ENCODE data around the gene POU3F2. TPM values are rescaled to one million over a fixed set of nuclear protein-coding genes. Genes with fewer than 3 reads are reported as not detected.

The POU3F2 gene
- total RNA-seq (not detected), polyA plus RNA-seq (not detected)

GRCh38 chr6:98834060-98835031 is at the start of gene POU3F2:
POU3F2 (plus strand) TSS chr6:98834574; CDS start chr6:98834874, 300 bp downstream.
- TF ChIP-seq EP300 (IDR thresholded peaks at IDR 0.05), result no peak
- TF ChIP-seq POLR2AphosphoS5 (IDR thresholded peaks at IDR 0.05), result no peak
- no peak for TF ChIP-seq POLR2A (IDR thresholded peaks at IDR 0.05)
- no peak for TF ChIP-seq CTCF (IDR thresholded peaks at IDR 0.05)
- Histone ChIP-seq H3K4me3 (peak within 1 kb of the TSS; percentile 29 to 57 (median 50)), H3K36me3 (no peaks in the 10 kb centered on the region), H3K27ac (peak within 1 kb of the TSS in 1 of 4 donors; percentile 4), H3K9me3 (no peaks in the 10 kb centered on the region), H3K27me3 (peaks cover 64 to 100% (median 76%) of the 10 kb centered on the region in 3 donors), H3K4me1 (peaks cover 0 to 55% (median 50%) of the 10 kb centered on the region in 4 donors)
- DNase-seq, result peak; percentile 77
- intact Hi-C loops (cut with DNase I), result loop anchor here (10.0 kb wide), 3 partner anchors 110 to 760 kb away; partner anchors contain the start of gene FBXL4
- 1% methylated on average over 83 of the region's 83 CpGs for WGBS, 2 donors

- 62 to 81% methylated on average over 8 of the region's 8 CpGs for WGBS, 2 donors
- Histone ChIP-seq H3K36me3 (no peaks in the 10 kb centered on the region), H3K4me3 (no peak overlapping the region), H3K4me1 (no peaks in the 10 kb centered on the region), H3K9me3 (no peaks in the 10 kb centered on the region), H3K27ac (no peak overlapping the region), H3K27me3 (peaks cover 0 to 26% (median 0%) of the 10 kb centered on the region in 3 donors)
- TF ChIP-seq EP300 (IDR thresholded peaks at IDR 0.05) (no peak), CTCF (IDR thresholded peaks at IDR 0.05) (no peak), POLR2A (IDR thresholded peaks at IDR 0.05) (no peak), POLR2AphosphoS5 (IDR thresholded peaks at IDR 0.05) (no peak)
- DNase-seq, result no peak
- intact Hi-C loops (cut with DNase I), result no loop called here
Observed at GRCh38 chr6:98787435-98787834, 46.9 kb upstream of the POU3F2 start.

GRCh38 chr6:98787961-98788360 is 46.4 kb upstream of the POU3F2 start:
- Histone ChIP-seq H3K4me1 (no peaks in the 10 kb centered on the region), H3K27me3 (peaks cover 0 to 26% (median 0%) of the 10 kb centered on the region in 3 donors), H3K4me3 (no peak overlapping the region), H3K27ac (no peak overlapping the region), H3K9me3 (no peaks in the 10 kb centered on the region), H3K36me3 (no peaks in the 10 kb centered on the region)
- TF ChIP-seq CTCF (IDR thresholded peaks at IDR 0.05) (no peak), EP300 (IDR thresholded peaks at IDR 0.05) (no peak), POLR2A (IDR thresholded peaks at IDR 0.05) (no peak)
- 53 to 63% methylated on average over 15 of the region's 15 CpGs for WGBS, 2 donors
- no peak for DNase-seq
- intact Hi-C loops (cut with DNase I), result no loop called here

- Histone ChIP-seq H3K4me3 (no peak overlapping the region), H3K27ac (no peak overlapping the region), H3K27me3 (no peaks in the 10 kb centered on the region), H3K4me1 (no peaks in the 10 kb centered on the region), H3K9me3 (no peaks in the 10 kb centered on the region), H3K36me3 (no peaks in the 10 kb centered on the region)
- DNase-seq, result no peak
- 68 to 88% methylated on average over 4 of the region's 4 CpGs for WGBS, 2 donors
- TF ChIP-seq EP300 (IDR thresholded peaks at IDR 0.05) (no peak), POLR2A (IDR thresholded peaks at IDR 0.05) (no peak), CTCF (IDR thresholded peaks at IDR 0.05) (no peak), POLR2AphosphoS5 (IDR thresholded peaks at IDR 0.05) (no peak)
- intact Hi-C loops (cut with DNase I), result no loop called here
Observed at GRCh38 chr6:98794307-98794842, 40.0 kb upstream of the POU3F2 start.
